ENCODE measurements around the gene SLC9A9. TPM values are rescaled to one million over a fixed set of nuclear protein-coding genes. Genes with fewer than 3 reads are reported as not detected.
"Not testable (repeated sequence)": the region's sequence is repeated elsewhere in the genome, so short reads cannot be mapped to it uniquely, and the experiment has no call there.

The SLC9A9 gene
- total RNA-seq, 1 donor from 2014 or later, result 21.0 TPM

DNA sequence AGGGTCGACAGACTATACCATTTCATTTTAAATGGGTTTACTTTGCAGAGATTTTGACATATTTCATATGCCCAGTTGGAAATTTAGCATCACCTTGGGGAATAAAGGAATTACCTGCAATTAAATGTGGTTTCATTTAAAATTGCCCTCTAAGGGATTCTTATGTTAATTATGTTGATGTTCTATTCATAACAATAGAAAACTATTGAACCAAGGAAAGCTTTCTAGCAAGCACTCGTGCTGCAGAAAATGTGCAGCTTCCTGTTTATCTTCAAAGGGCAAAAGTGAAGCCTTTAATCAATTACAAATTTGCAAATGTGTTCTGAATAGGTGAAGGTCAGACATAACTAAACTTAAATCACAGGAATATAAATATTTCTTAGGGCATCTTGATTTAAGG lies 376.6 kb downstream of the SLC9A9 start:
- no peak for DNase-seq (ENCODE audit: low spot score)

DNA sequence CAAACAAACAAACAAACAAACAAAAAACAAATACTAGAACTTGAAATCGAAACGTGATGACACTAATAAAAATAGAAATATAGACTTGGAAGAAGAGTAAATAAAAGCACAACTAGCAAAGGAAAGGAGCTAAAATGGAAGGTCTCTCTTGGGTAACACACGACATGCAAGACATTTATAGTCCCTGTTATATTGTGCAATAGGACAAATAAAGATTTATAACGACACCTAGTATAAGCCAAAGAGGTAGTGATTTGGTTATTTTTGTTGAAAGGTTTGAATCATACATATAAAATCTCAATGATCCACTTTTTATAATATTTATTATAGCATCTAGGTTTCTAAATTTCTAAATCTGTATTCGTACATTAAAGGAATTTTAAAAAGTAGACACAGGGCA lies 379.1 kb downstream of the SLC9A9 start:
- DNase-seq (ENCODE audit: low spot score), result no peak

DNA sequence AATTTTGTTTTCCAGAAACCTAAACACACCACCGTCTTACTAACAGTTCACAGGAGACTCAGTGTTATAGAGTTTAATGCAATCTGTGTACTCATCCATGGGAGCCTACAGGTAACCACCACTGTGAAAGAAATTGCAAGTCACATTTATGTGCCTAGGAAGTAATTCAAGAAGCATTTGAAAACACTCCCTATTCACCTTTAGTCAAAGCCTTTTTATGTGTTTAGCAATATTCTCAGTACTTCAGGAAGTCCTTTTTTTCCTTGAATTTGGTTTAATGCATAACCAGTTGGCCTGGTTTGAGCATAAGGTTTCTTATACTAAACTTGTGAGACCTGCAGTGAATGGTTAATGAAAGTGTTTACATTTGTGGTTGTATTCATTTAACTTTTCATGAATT lies 382.6 kb downstream of the SLC9A9 start:
- no peak for DNase-seq (ENCODE audit: low spot score)

DNA sequence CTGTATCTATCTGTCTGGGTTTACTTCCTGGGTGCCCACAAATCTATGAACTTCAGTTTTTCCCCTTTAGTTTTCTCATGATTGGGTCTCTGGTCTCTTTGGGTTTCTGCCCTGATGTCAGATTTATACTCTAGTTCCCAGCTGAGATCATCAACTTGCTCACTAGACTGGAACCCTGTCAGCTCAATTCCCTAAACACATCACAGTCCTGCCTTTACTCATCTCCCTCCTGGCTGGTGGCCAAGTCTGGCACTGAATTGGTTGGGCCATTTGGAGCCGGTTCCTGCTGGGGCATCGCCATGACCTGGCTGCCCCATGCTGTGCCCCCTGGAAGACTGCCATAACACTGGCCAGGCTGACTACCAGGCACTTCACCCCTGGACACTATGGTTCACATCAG lies 383.4 kb downstream of the SLC9A9 start:
- DNase-seq (ENCODE audit: low spot score), result no peak

DNA sequence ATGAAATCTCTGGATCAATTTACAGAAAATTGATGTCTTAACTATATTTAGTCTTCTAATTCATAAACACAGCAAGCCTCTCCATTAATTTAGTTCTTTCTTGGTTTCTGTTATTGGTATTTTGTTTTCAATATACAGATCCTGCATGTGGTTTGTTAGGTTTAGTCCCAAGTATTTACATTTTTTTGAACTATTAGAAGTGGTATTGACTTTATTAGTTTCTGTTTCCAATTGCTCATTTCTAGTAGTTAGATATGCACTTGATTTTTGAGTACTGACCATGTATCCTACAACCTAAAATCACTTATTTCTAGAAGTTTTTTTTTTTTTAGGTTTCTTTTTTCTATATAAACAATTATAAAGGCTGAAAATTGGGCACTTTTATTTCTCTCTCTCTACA lies 392.8 kb downstream of the SLC9A9 start:
- DNase-seq (ENCODE audit: low spot score), result no peak

DNA sequence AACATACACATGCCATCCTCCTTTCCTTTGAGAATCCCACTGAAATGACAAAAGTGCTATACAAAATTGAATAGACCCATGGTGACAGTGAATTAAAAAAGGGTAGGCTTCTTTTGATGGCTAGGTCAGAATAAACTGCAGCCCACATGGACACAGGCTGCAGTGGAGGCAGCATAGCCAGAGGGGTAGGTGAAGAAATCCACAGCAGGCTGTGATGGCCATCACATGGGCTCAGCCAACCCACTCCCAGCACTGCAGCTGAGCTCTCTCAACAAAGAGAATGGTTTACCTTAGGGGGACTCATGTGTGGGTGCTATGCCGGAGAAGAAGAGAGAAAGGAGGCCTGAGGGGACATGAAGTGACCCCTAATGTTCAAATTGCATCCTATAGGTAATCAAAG lies 397.6 kb downstream of the SLC9A9 start:
- no peak for DNase-seq (ENCODE audit: low spot score)

DNA sequence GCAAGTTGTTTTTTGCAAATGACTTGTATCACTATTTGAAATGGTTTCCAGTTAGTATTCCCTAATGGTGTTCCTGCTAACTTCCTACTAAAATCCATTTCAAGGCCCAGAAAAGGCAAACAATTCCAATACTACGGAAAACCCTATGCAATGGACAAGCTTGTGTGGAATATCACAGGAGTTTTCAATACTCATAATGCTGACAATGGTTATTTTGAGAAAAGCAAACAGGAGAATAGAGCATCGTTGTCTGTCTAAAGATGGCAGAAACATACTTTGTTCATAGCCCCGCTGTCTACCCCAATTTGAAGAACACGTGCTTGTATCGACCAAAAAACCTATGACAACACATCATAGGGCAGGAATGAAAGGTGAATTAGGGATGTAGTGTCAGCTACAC lies 400.8 kb downstream of the SLC9A9 start:
- DNase-seq (ENCODE audit: low spot score), result no peak

DNA sequence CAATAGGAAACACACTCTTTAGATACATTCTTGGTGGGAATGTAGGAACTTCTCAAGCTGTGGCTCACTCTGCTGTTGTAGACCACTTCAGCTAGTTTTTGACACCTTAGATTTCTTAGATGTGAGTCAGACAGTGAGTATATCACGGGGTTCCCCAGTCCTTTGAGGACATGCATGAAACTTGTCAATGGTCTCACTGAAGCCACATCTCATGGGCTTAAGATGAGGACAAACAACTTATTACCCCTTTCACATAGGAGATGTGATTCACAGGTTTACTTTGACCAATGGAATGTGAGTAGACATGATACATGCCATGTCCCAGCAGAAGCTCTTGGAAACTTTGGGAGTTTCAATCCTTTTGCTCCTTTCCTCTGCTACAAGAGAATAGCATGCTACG lies 403.1 kb downstream of the SLC9A9 start:
- no peak for DNase-seq (ENCODE audit: low spot score)

DNA sequence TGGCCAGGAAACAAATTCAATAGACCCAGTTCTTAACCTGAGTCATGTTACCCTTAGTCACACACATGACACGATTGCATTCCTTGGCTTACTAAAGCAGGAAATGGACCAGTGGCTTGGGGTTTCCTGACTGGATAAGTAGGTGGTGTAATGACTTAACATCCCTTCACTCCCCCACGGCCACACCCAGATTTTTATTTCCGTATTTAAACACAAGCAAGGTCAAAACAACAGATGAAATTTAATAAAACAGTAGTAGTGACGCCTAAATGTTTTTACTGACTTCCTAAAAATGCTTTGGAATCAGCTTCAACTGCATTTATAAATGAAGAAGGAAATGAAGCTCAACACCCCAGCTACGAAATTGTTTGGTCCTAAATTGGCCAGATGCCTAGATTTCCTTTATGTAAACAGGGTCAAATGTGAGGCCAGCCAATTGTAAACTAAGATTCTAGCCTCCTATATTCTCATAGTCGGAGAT lies 404.4 kb downstream of the SLC9A9 start:
- no peak for DNase-seq (ENCODE audit: low spot score)

DNA sequence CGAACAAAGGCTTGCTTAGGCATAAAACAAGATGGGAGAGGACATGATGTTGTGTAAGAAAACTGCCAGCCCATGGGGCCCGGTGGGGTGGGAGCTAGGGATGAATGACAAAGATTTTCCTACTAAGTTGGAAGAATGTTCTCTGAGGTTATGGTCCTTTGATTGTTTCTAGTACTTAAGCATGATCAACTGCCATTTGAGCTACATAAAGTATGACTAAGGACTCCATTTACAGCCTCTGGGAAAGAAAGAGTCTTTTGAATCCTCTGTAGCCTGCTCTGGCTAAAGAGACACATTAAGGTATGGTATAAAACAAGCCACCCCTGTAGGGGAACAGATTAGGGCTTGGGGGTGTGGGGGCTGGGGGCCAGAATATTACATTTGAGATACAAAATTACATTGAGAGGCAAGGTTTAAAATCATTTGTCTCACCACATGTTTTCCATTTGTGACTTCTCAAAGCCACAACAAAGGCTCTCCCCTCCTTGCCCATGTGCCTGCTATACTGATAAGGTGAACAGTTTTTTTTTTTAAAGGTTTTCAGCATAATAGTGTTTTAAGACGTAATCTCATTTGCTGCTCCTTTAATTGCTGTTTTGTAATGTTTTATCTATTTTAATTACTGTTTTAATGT lies 405.3 kb downstream of the SLC9A9 start:
- DNase-seq (ENCODE audit: low spot score), result no peak

DNA sequence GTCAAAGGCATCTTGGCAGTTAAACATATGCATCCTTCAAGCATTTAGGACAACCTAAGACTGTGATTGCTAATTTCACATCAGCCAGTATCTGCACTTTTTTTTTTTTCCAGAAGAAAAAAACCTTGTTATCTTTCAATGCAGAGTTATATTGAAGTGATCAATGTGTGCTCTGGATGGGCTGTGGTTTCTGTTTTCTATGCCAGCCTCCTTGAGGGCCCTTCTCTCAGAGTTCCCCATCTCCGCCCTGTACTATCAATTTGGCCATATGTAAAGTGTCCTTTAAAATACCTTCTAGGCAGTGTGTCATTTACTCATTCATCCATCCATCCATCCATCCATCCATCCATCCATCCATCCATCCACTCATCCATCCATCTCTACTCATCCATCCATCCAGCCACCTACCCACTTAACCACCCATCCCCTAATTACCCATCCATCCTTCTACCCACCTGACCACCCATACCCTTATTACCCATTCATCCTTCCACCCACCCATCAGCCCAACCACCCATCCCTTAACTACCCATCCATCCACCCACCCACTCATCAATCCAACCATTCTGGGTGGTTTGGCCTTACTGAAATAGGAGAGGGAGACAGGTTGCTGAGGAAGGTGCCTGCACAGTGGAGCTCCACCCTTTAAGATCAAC lies 406.6 kb downstream of the SLC9A9 start:
- DNase-seq (ENCODE audit: low spot score), result no peak

DNA sequence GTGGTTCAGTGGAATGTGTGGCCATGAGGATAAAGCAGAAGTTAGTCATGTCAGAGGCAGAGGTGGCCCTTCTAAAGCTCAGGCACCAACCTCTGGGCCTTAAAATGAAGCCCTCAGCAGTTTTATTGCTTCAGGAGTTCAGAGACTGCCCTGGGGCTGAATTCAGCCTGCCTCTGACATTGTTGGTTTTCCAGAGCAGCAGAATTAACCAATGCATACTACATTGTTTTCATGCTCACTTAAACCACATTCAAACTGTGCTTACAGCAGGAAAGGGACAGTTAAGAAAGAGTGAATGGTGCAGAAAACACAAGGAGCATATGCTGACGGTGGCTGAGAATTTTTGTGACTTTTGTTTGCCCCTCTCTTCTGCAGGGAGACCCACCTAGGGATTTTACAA lies 408.5 kb downstream of the SLC9A9 start:
- DNase-seq (ENCODE audit: low spot score), result no peak

DNA sequence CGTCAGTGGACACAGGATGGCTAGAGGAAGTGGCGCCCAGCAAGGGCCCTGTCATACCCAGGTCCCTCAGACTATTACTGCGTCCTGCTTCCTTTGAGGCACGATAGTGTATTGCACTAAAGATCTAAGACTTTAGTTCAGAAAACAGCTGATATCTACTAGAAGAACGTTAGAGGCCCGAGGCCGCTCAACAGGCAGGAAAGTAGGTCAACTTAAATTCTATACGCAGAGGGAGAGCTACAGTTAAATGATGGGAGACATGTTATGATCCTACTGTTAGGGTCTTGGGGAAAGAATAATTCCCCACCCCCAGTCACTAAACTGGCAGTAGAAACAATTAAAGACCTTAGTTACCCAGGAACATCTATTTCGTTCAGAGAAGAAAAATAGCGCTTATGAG lies 410.9 kb downstream of the SLC9A9 start:
- no peak for DNase-seq (ENCODE audit: low spot score)

DNA sequence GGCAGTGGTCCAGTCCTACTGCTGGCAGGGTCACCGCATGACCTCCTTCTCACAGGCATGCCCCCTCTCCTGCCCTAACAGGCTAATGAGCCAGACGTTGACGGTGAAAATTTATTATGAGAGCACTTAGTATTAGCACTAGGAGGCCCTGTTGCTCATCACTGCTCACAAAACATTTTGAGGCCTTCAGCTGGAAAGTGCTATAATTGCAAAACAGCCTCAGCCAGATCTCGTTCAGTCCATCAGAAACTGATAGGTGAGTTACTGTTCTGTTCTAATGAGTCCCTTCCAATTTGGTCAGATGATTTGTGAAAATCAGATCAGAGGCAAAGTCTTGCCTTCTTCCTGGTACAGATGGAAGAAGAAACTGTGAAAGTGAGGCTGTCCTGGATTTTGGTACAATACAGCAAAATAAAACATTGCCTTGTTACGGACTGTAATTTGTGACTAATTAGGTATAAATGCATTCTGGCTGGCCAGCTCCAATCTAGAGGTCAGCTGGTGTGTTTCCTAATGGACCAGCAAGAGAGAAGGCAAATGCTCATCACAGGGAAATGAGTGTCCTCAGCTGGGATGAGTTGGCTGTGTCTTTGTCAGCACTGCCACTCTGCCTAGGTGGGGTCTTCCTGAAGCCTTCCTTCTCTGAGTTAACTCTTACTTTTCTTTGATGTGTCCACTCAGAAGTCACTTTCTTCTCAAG lies 411.9 kb downstream of the SLC9A9 start:
- no peak for DNase-seq (ENCODE audit: low spot score)

DNA sequence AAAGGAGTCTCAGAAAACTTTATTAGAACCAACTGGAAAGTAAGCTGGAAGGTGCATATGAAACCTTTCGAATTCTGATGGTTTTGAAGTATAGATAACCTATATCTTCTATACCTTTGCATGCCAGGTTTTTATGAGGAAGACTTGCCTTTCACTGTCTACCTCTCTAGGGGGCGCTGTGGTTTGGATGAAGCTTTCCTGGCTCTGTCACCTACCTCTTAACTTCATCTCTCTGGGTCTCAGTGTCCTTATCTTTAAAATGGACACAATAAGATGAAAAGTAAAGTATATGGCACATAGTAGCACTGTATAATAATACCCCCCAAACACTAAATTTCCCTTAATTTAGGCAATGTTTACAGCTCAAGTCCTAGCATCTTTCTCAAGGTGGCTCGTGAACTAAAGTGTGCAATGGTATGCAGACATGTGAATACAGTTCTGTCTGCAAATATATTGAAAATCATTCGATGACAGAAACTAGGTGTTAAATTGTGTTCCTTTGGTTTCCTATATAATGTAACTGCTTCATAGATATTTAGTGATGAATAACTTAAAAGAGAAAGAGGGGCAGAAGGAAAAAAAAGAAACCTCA lies 414.4 kb downstream of the SLC9A9 start:
- no peak for DNase-seq (ENCODE audit: low spot score)

DNA sequence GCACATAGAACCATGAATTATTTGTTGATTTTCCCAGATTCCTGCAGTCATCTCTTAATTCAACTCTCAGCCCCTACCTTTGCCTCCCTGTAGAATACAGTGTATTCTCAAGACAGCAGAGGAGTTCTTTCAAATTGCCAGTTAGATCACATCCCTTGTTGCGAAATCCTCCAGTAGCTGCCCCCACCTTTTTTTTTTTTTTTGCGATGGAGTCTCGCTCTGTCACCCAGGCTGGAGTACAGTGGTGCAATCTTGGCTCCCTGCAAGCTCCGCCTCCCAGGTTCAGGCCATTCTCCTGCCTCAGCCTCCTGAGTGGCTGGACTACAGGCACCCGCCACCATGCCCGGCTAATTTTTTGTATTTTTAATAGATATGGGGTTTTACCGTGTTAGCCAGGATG lies 417.0 kb downstream of the SLC9A9 start:
- not testable (repeated sequence) for DNase-seq (ENCODE audit: low spot score)

DNA sequence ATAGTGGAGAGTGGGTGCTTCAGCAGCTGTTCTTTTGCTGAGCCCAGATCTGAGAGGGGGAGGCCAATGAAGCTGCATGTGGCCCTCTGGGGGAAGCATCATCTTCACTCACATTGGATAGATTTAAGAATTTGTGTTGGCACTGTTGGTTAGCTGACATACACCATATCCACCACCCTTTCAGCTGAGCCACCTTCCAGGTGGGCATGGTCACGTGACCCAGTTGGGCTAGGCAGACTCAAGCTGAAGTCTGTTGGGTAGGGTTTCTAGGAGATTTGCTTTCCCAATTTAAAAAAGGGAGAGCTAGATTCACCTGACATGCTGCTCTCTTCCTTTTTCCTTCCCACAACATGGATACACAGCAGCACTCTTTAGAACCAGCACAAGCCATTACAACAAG lies 417.7 kb downstream of the SLC9A9 start:
- DNase-seq (ENCODE audit: low spot score), result no peak

DNA sequence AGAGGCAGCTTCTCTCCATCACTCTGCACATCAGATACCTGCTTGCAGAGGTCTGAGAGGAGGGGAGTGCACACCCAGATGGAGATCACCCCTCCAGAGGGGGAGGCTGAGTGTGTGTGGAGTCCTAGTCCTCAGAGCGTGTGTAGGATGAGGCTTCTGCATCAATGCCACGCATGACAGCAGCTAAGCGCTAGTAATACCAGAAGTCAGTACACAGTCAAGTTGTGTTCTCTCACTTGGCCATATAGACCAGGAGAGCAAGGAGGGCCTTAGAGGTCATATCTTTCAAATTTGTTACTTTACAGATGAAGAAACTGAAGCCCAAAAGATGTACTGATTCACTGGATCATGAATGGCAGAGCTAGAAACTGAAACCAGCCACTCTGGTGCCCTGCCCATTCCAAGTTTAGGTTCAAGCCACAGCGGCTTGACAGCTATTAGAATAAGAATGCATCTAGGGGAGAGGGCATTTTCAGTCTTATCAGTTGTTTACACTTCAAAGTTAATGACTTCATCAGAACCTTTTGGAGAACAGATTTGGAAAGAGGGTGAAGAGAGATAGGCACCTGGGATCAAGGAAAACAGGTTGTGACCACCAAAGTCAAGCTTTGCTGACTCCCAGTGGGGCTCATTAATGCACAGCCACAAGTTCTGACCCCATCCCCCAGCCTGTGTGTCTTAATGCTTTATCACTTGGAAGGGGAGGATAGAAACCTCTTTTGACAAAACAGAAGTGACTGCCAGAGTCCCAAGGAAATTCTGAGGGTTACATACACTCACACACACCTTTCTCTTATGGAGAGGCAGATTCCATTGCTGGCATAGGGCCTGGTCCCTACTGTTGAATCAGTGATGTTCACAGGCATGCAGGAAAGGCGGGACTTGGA lies 418.4 kb downstream of the SLC9A9 start:
- DNase-seq (ENCODE audit: low spot score), result no peak

DNA sequence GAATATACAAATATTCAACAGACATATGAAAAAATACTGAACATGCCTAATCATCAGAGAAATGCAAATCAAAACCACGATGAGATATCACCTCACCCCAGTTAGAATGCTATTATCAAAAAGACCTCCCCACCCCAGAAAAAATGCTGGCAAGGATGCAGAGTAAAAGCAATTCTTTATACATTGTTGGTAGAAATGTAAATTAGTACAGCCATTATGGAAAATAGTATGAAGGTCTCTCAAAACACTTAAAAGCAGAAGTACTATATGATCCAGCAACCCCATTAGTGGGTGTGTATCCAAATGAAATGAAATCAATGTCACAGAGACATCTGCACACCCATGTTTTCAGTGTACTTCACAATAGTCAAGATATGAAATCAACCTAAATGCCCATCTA lies 420.0 kb downstream of the SLC9A9 start:
- DNase-seq (ENCODE audit: low spot score), result no peak

DNA sequence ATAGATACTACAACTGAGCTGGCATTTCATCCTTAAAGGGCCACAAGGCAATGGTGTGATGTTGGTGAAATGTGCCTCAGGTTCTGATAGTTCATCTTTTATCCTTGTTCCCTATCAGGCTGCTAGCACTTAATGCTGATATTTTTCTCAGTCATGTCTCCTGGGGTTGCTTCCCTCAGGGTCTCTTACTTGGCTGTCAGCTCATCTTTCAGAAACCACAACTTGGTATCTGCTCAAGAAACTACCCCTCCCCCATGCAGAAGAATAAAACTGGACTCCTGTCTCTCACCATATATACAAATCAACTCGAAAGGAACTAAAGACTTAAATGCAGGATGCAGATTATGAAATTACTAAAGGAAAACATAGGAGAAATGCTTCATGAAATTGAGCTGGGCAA lies 420.6 kb downstream of the SLC9A9 start:
- DNase-seq (ENCODE audit: low spot score), result no peak

DNA sequence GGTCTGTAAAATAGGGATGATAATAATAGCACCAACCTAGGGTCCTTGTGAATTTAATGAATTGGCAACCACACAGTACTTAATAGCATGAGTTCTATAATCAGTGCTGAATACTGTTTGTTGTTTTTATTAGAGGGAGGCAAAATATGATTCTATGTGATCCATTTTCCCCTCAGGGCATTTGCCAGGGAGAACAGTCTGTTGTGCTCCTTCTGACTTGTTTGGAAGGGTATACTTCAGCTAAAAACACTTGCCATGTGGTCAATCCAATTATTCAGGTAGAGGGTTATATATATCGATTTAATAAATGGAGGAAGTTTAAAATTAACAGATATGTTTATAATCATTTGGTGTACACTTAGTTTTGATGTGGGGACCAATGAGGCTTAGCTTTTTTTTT lies 423.4 kb downstream of the SLC9A9 start:
- no peak for DNase-seq (ENCODE audit: low spot score)

Data from mesenteric fat pad (tissue), 1 donor.